SK-N-DZ (cell line): Measurements from ENCODE around the gene CRYGN.
A peak's percentile ranks its signal among the peaks of the same experiment; 100 is the strongest.

ENCODE experiments used
- DNase-seq: peaks from one replicate; pipeline ENCODE4 v3.0.0-alpha.2; 2015; ENCODE audit warnings: low spot score

The CRYGN gene

GRCh38 chr7:151460474-151460855 lies 20.5 kb upstream of the CRYGN start:
- no peak for DNase-seq

- peak; percentile 72 for DNase-seq
These were observed 20.0 kb upstream of the CRYGN start for GRCh38 chr7:151459726-151460473.

GRCh38 chr7:151457534-151457933 lies 17.6 kb upstream of the CRYGN start:
- no peak for DNase-seq

- DNase-seq, result no peak
These were observed 16.8 kb upstream of the CRYGN start for GRCh38 chr7:151456782-151457181.

- no peak for DNase-seq
These were observed 16.3 kb upstream of the CRYGN start for GRCh38 chr7:151456276-151456675.

- DNase-seq, result no peak
These were observed 15.7 kb upstream of the CRYGN start for GRCh38 chr7:151455690-151456089.

- no peak for DNase-seq
These were observed 15.1 kb upstream of the CRYGN start for GRCh38 chr7:151454932-151455530.

GRCh38 chr7:151454305-151454704 lies 14.4 kb upstream of the CRYGN start:
- no peak for DNase-seq

- no peak for DNase-seq
These were observed 13.4 kb upstream of the CRYGN start for GRCh38 chr7:151453326-151453791.

- no peak for DNase-seq
These were observed 12.9 kb upstream of the CRYGN start for GRCh38 chr7:151452680-151453325.

- no peak for DNase-seq
These were observed 12.0 kb upstream of the CRYGN start for GRCh38 chr7:151451626-151452571.

GRCh38 chr7:151451156-151451555 lies 11.2 kb upstream of the CRYGN start:
- DNase-seq, result no peak

- no peak for DNase-seq
These were observed 10.0 kb upstream of the CRYGN start for GRCh38 chr7:151449990-151450389.

GRCh38 chr7:151448261-151449252 lies 8.6 kb upstream of the CRYGN start:
- peak; percentile 58 for DNase-seq

GRCh38 chr7:151447901-151448260 lies 7.9 kb upstream of the CRYGN start:
- DNase-seq, result no peak

GRCh38 chr7:151447312-151447711 lies 7.4 kb upstream of the CRYGN start:
- no peak for DNase-seq

- DNase-seq, result no peak
These were observed 6.5 kb upstream of the CRYGN start for GRCh38 chr7:151446412-151446811.

GRCh38 chr7:151444632-151445031 lies 4.7 kb upstream of the CRYGN start:
- DNase-seq, result no peak

GRCh38 chr7:151442776-151443496 lies 3.0 kb upstream of the CRYGN start:
- no peak for DNase-seq
